Measurements from ENCODE around the gene ATP1B2.

The ATP1B2 gene

GRCh38 chr17:7650509-7651096 is at the start of gene ATP1B2:
TSS of gene ATP1B2 (plus strand) at chr17:7650926. CDS start at chr17:7651519, 593 bp downstream.
- Histone ChIP-seq H3K4me1 (ENCODE audit: insufficient read depth, poor library complexity, severe bottlenecking) (no peaks in the 10 kb centered on the region), H3K4me3 (ENCODE audit: severe bottlenecking) (no peak within 1 kb of the TSS), H3K27me3 (ENCODE audit: insufficient read depth, poor library complexity, severe bottlenecking) (peaks cover 41% of the 10 kb centered on the region), H3K36me3 (ENCODE audit: low read depth) (no peaks in the 10 kb centered on the region), H3K27ac (ENCODE audit: poor library complexity, severe bottlenecking) (no peak within 1 kb of the TSS), H3K9me3 (ENCODE audit: severe bottlenecking) (no peaks in the 10 kb centered on the region)
- DNase-seq (ENCODE audit: low spot score), result no peak
- TF ChIP-seq CTCF (IDR thresholded peaks at IDR 0.05; ENCODE audit: poor library complexity, severe bottlenecking), result no peak
- ATAC-seq (ENCODE audit: low read depth), result peak; percentile 78

- Histone ChIP-seq H3K27ac (ENCODE audit: poor library complexity, severe bottlenecking) (no peak overlapping the region), H3K36me3 (ENCODE audit: low read depth) (peaks cover 81% of the 10 kb centered on the region), H3K4me1 (ENCODE audit: insufficient read depth, poor library complexity, severe bottlenecking) (no peaks in the 10 kb centered on the region), H3K9me3 (ENCODE audit: severe bottlenecking) (no peaks in the 10 kb centered on the region), H3K27me3 (ENCODE audit: insufficient read depth, poor library complexity, severe bottlenecking) (no peaks in the 10 kb centered on the region), H3K4me3 (ENCODE audit: severe bottlenecking) (no peak overlapping the region)
- no peak for ATAC-seq (ENCODE audit: low read depth)
- no peak for DNase-seq (ENCODE audit: low spot score)
- no peak for TF ChIP-seq CTCF (IDR thresholded peaks at IDR 0.05; ENCODE audit: poor library complexity, severe bottlenecking)
Observed at GRCh38 chr17:7606280-7606679, 44.4 kb upstream of the ATP1B2 start.

GRCh38 chr17:7610641-7611040 is 40.1 kb upstream of the ATP1B2 start:
- ATAC-seq (ENCODE audit: low read depth) (no peak), DNase-seq (ENCODE audit: low spot score) (no peak)
- TF ChIP-seq CTCF (IDR thresholded peaks at IDR 0.05; ENCODE audit: poor library complexity, severe bottlenecking), result no peak
- no peak overlapping the region for H3K27ac ChIP-seq (ENCODE audit: poor library complexity, severe bottlenecking)
- H3K4me3 ChIP-seq (ENCODE audit: severe bottlenecking), result no peak overlapping the region
- peaks cover 16% of the 10 kb centered on the region for H3K4me1 ChIP-seq (ENCODE audit: insufficient read depth, poor library complexity, severe bottlenecking)
- H3K36me3 ChIP-seq (ENCODE audit: low read depth), result peaks cover 60% of the 10 kb centered on the region
- H3K9me3 ChIP-seq (ENCODE audit: severe bottlenecking), result no peaks in the 10 kb centered on the region
- H3K27me3 ChIP-seq (ENCODE audit: insufficient read depth, poor library complexity, severe bottlenecking), result no peaks in the 10 kb centered on the region

- no peak overlapping the region for H3K27ac ChIP-seq (ENCODE audit: poor library complexity, severe bottlenecking)
- TF ChIP-seq CTCF (IDR thresholded peaks at IDR 0.05; ENCODE audit: poor library complexity, severe bottlenecking), result no peak
- H3K4me3 ChIP-seq (ENCODE audit: severe bottlenecking), result no peak overlapping the region
- peaks cover 16% of the 10 kb centered on the region for H3K4me1 ChIP-seq (ENCODE audit: insufficient read depth, poor library complexity, severe bottlenecking)
- no peak for DNase-seq (ENCODE audit: low spot score)
- peaks cover 49% of the 10 kb centered on the region for H3K36me3 ChIP-seq (ENCODE audit: low read depth)
- H3K9me3 ChIP-seq (ENCODE audit: severe bottlenecking), result no peaks in the 10 kb centered on the region
- no peak for ATAC-seq (ENCODE audit: low read depth)
- no peaks in the 10 kb centered on the region for H3K27me3 ChIP-seq (ENCODE audit: insufficient read depth, poor library complexity, severe bottlenecking)
Observed at GRCh38 chr17:7611635-7612293, 39.0 kb upstream of the ATP1B2 start.

- Histone ChIP-seq H3K36me3 (ENCODE audit: low read depth) (peaks cover 47% of the 10 kb centered on the region), H3K27me3 (ENCODE audit: insufficient read depth, poor library complexity, severe bottlenecking) (no peaks in the 10 kb centered on the region), H3K27ac (ENCODE audit: poor library complexity, severe bottlenecking) (no peak overlapping the region), H3K4me1 (ENCODE audit: insufficient read depth, poor library complexity, severe bottlenecking) (peaks cover 16% of the 10 kb centered on the region), H3K4me3 (ENCODE audit: severe bottlenecking) (no peak overlapping the region), H3K9me3 (ENCODE audit: severe bottlenecking) (no peaks in the 10 kb centered on the region)
- TF ChIP-seq CTCF (IDR thresholded peaks at IDR 0.05; ENCODE audit: poor library complexity, severe bottlenecking), result no peak
- DNase-seq (ENCODE audit: low spot score) (no peak), ATAC-seq (ENCODE audit: low read depth) (no peak)
Observed at GRCh38 chr17:7612294-7612640, 38.5 kb upstream of the ATP1B2 start.
